NCI-H1694 treated with DMSO at 0.1 percent for 48 hours (cell line): Measurements from ENCODE around the gene RNF2.

ENCODE experiments used
- DNase-seq: peaks from one replicate; lab custom pipeline; 2025; lab: John Stamatoyannopoulos, UW

Gene RNF2

GRCh38 chr1:185096531-185096930 lies 51.2 kb downstream of the RNF2 start:
- no peak for DNase-seq

- no peak for DNase-seq
These were observed 58.7 kb downstream of the RNF2 start for GRCh38 chr1:185104083-185104482.

- no peak for DNase-seq
These were observed 59.8 kb downstream of the RNF2 start for GRCh38 chr1:185105121-185105520.

GRCh38 chr1:185108321-185108720 lies 63.0 kb downstream of the RNF2 start:
- DNase-seq: no peak

GRCh38 chr1:185110145-185110544 lies 64.8 kb downstream of the RNF2 start:
- DNase-seq: no peak

- no peak for DNase-seq
These were observed 66.5 kb downstream of the RNF2 start for GRCh38 chr1:185111873-185112272.

GRCh38 chr1:185112356-185112755 lies 67.0 kb downstream of the RNF2 start:
- DNase-seq: no peak

- DNase-seq: no peak
These were observed 84.3 kb downstream of the RNF2 start for GRCh38 chr1:185129708-185130107.

- no peak for DNase-seq
These were observed 87.2 kb downstream of the RNF2 start for GRCh38 chr1:185132534-185132933.

- no peak for DNase-seq
These were observed 92.7 kb downstream of the RNF2 start for GRCh38 chr1:185137896-185138545.

- no peak for DNase-seq
These were observed 93.9 kb downstream of the RNF2 start for GRCh38 chr1:185139246-185139645.

GRCh38 chr1:185144233-185144632 lies 98.9 kb downstream of the RNF2 start:
- no peak for DNase-seq

- DNase-seq: no peak
These were observed 105.9 kb downstream of the RNF2 start for GRCh38 chr1:185151215-185151614.
